ENCODE data around the gene HELZ.

HELZ gene

DNA sequence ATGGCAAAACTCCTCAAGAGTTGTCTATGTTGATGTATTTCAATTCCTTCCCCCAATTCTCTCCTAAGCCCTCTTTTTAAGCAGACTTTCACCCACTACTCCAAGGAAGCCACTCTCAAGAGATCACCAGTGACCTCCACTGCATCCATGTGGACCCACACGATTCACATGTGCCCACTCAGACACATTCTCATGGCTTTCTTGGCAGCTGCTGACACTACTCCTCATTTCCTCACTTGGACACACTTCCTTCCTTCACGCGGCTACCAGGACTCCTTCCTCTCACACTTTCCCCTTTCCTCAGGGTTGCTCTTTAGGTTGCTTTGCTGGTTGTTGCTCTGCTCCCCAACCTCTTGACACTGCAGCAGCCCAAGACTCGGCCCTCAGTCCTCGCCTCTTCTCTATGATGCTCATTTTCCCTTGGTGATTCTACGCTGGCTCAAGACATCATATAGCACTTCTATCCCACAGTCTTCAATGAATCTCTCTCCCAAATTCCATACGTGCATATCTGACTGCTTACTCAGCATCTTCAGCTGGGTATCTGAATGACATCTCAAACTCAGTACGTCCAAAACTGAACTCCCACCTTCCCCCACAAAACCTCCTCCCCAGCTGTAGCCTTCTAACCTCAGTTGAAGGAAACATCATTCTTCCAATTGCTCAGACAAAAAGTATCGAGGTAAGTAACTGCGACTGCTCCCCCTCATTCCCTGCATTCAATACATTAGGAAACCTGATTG lies 28.2 kb downstream of the HELZ start:
- no peak for TF ChIP-seq CTCF (IDR thresholded peaks at IDR 0.05; ENCODE audit: insufficient read depth, low read length, missing control alignments)
- CTCF ChIA-PET, result interaction anchor here (0.8 to 1.3 kb wide), 2 partner anchors 13 to 77 kb away, joined by 3 read pairs; no protein-coding TSS in a partner anchor

DNA sequence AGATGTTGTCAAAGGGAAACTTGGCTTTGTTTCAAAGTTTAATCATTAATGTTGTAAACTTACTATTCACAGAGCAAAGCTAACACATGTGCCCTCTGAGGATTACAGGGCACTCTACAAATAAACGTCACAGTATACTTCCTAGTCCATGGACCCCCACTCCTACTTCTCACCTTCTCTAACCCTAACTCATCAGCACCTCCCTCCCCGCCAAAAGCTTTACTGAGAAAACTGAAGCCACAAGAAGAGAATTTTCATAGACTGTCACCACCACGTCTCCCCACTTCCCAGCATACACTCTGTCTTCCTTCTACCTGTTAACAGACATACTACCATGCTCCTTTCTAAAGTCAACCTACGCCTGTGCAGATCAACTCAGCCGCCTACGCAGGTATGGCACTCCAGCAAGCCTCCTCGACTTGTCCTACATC lies 29.0 kb downstream of the HELZ start:
- no peak for TF ChIP-seq CTCF (IDR thresholded peaks at IDR 0.05; ENCODE audit: insufficient read depth, low read length, missing control alignments)
- H3K4me3 ChIP-seq (ENCODE audit: low read depth, low read length), result no peak overlapping the region
- no peak for DNase-seq (ENCODE audit: low read depth, low spot score)
- CTCF ChIA-PET, result interaction anchor here (0.8 to 1.4 kb wide), 2 partner anchors 15 to 77 kb away, joined by 3 to 4 read pairs; no protein-coding TSS in a partner anchor
- POLR2A ChIA-PET, result interaction anchor here (0.7 kb wide), 1 partner anchor 76 kb away, joined by 3 read pairs; no protein-coding TSS in a partner anchor

More for the DNA sequence above, 28.2 kb downstream of the HELZ start:
- POLR2A ChIA-PET, result no interaction called here
- DNase-seq (ENCODE audit: low read depth, low spot score), result no peak
- H3K4me3 ChIP-seq (ENCODE audit: low read depth, low read length), result no peak overlapping the region

DNA sequence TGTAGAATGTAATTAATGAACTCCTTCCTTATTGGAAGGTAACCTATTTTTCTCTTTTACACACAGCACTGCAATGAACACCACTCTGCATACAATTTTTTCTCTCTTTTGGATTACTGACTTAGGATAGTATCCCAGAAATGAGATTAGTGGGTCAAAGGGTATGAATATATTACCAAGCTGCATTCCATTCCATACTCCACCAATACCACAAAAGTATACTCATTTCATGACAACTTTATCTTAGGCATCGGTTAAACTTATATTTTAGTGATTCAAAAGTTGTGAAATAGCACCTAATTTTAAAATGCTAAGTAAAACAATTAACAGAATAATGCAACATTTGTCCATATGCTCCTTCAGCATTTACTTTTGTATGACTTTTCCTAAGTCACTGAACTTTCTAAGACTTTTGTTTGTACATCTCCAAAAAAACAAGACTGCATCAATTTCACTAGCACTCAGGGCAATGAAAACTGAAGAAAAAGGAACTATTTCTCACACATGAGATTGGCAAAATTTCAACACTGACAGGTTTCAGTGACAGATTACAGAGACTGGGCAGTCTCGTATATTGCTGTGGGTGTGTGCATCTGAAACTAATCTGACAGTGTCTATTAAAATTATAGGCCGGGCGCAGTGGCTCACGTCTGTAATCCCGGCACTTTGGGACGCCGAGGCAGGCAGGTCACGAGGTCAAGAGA lies 32.1 kb downstream of the HELZ start:
- peak; percentile 65 for DNase-seq (ENCODE audit: low read depth, low spot score)
- CTCF ChIA-PET, result interaction anchor here (0.6 to 1.2 kb wide), 3 partner anchors 11 to 135 kb away, joined by 3 read pairs; no protein-coding TSS in a partner anchor
- POLR2A ChIA-PET, result interaction anchor here (0.7 kb wide), 1 partner anchor 147 kb away, joined by 3 read pairs; no protein-coding TSS in a partner anchor
- no peak overlapping the region for H3K4me3 ChIP-seq (ENCODE audit: low read depth, low read length)
- TF ChIP-seq CTCF (IDR thresholded peaks at IDR 0.05; ENCODE audit: insufficient read depth, low read length, missing control alignments), result no peak

DNA sequence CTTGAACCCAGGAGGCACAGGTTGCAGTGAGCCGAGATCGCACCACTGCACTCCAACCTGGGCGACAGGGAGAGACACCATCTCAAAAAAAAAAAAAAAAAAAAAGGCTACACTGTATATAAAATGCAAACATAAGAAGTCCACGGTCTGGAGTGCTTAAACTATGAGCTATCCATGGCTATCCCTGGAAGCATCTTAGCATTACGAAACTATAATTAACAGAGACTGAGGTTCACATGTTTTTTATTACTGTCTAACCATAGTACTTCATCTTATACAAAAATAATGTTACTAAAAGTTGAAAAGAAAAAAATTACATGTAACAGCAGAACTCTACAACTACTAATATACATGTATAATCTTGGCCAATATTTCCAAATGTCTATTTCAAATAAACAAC lies 32.8 kb downstream of the HELZ start:
- no peak for TF ChIP-seq CTCF (IDR thresholded peaks at IDR 0.05; ENCODE audit: insufficient read depth, low read length, missing control alignments)
- ChIA-PET CTCF (interaction anchor here (0.6 to 1.2 kb wide), 3 partner anchors 11 to 135 kb away, joined by 3 read pairs; no protein-coding TSS in a partner anchor), POLR2A (interaction anchor here (0.7 kb wide), 1 partner anchor 148 kb away, joined by 3 read pairs; no protein-coding TSS in a partner anchor)
- peak; percentile 10 for DNase-seq (ENCODE audit: low read depth, low spot score)
- H3K4me3 ChIP-seq (ENCODE audit: low read depth, low read length), result no peak overlapping the region

DNA sequence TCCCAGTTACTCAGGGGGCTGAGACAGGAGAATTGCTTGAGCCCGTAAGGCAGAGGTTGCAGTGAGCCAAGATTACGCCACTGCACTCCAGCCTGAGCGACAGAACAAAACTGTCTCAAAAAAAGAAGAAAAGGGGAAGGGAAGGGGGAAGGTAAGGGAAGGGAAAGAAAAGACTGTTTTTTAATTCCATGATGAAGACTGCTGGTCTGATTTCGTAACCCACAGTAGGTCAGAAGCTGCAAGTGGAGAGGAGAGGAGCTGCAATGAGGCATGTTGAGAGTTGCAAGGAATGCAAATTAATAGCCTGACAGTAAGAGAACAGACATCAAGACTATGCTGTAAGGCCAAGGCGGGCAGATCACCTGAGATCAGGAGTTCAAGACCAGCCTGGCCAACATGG lies 33.3 kb downstream of the HELZ start:
- peak; percentile 10 for DNase-seq (ENCODE audit: low read depth, low spot score)
- ChIA-PET CTCF (interaction anchor here (0.8 to 1.2 kb wide), 2 partner anchors 10 to 24 kb away, joined by 3 read pairs; no protein-coding TSS in a partner anchor), POLR2A (no interaction called here)
- H3K4me3 ChIP-seq (ENCODE audit: low read depth, low read length), result no peak overlapping the region
- no peak for TF ChIP-seq CTCF (IDR thresholded peaks at IDR 0.05; ENCODE audit: insufficient read depth, low read length, missing control alignments)

DNA sequence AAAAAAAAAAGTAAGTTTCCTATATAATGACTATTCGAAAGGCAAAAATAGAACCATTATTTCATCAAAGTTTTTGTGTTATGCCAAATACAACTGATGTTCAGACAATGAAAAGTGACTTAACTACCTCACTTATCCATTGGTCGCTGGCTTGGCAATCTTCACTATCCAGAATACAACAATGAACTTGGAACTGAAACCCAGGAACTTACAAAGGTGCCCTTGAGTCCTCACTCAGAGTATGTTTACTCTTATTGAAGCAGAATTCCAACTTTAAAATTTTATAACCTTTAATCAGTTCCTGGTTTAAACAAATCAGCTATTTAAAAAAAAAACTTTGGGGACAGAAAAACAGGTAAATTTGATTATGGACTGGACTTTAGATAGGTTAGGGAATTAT lies 34.1 kb downstream of the HELZ start:
- no peak for TF ChIP-seq CTCF (IDR thresholded peaks at IDR 0.05; ENCODE audit: insufficient read depth, low read length, missing control alignments)
- ChIA-PET CTCF (no interaction called here), POLR2A (no interaction called here)
- no peak overlapping the region for H3K4me3 ChIP-seq (ENCODE audit: low read depth, low read length)
- DNase-seq (ENCODE audit: low read depth, low spot score), result no peak
